GM12874 (cell line): Measurements from ENCODE around the gene BLOC1S5.

Experiments used
- TF ChIP-seq, protein P1 (sequence below): IDR thresholded peaks from 2 replicates; pipeline ENCODE4 v1.5.1; 2011; ENCODE audit warnings: low read depth, mild to moderate bottlenecking, control low read depth, low read length, moderate library complexity; ENCODE audit not compliant: insufficient read depth

Gene BLOC1S5

GRCh38 chr6:8029243-8029870, 34.8 kb downstream of the BLOC1S5 start:
- TF ChIP-seq, protein P1, sequence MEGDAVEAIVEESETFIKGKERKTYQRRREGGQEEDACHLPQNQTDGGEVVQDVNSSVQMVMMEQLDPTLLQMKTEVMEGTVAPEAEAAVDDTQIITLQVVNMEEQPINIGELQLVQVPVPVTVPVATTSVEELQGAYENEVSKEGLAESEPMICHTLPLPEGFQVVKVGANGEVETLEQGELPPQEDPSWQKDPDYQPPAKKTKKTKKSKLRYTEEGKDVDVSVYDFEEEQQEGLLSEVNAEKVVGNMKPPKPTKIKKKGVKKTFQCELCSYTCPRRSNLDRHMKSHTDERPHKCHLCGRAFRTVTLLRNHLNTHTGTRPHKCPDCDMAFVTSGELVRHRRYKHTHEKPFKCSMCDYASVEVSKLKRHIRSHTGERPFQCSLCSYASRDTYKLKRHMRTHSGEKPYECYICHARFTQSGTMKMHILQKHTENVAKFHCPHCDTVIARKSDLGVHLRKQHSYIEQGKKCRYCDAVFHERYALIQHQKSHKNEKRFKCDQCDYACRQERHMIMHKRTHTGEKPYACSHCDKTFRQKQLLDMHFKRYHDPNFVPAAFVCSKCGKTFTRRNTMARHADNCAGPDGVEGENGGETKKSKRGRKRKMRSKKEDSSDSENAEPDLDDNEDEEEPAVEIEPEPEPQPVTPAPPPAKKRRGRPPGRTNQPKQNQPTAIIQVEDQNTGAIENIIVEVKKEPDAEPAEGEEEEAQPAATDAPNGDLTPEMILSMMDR: no peak

- TF ChIP-seq, protein P1: no peak
These were observed 36.1 kb downstream of the BLOC1S5 start for GRCh38 chr6:8027965-8028651.

DNA sequence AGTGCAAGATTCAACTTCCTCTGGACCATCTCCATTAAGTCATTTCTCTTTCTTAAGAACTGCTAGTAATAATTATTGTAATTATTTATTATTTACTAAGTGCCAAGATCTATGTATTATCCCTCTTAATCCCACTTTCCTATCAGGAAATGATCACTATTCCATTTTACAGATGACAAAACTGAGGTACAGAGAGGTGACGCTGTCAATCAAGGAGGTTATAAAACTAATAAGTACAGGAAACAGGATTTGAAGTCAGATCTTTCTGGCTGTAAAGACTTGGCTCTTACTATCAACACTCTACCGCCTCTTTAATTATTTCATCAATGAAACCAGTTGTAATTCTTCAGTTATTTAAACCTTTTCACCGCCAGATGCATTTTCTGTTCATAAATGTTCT, 37.4 kb downstream of the BLOC1S5 start:
- TF ChIP-seq, protein P1: no peak

- TF ChIP-seq, protein P1: no peak
These were observed 39.0 kb downstream of the BLOC1S5 start for GRCh38 chr6:8025191-8025590.

GRCh38 chr6:8023638-8024037, 40.6 kb downstream of the BLOC1S5 start:
- TF ChIP-seq, protein P1: no peak

- TF ChIP-seq, protein P1: no peak
These were observed 44.1 kb downstream of the BLOC1S5 start for GRCh38 chr6:8020083-8020482.

- TF ChIP-seq, protein P1: no peak
These were observed 46.5 kb downstream of the BLOC1S5 start for GRCh38 chr6:8017705-8018104.
